ENCODE measurements around the gene SLCO4C1. TPM values are rescaled to one million over a fixed set of nuclear protein-coding genes. Genes with fewer than 3 reads are reported as not detected.
A peak's percentile ranks its signal among the peaks of the same experiment; 100 is the strongest.
"Not testable (repeated sequence)": the region's sequence is repeated elsewhere in the genome, so short reads cannot be mapped to it uniquely, and the experiment has no call there.

Gene SLCO4C1
- 4.0 and 4.8 TPM in 2 replicates for total RNA-seq
- long read RNA-seq, full-length matches to known transcripts, result 3 of 6 reads
- long read RNA-seq, partial matches to known transcripts, result 1 of 6 reads
- long read RNA-seq, other reads (novel, unspliced or antisense), result 2 of 6 reads

- Mint-ChIP-seq H3K9me3 (ENCODE audit: low read depth) (no peaks in the 10 kb centered on the region), H3K36me3 (ENCODE audit: insufficient read depth) (no peaks in the 10 kb centered on the region), H3K27ac (peak within 1 kb of the TSS; percentile 93), H3K4me3 (ENCODE audit: low read depth) (peak within 1 kb of the TSS; percentile 95), H3K4me1 (ENCODE audit: low read depth) (peaks cover 11% of the 10 kb centered on the region), H3K27me3 (peaks cover 7% of the 10 kb centered on the region)
- peak; percentile 90 for TF ChIP-seq CTCF (IDR thresholded peaks at IDR 0.05; ENCODE audit: unreplicated experiment)
- peak; percentile 93 for DNase-seq (ENCODE audit: low spot score, unreplicated experiment)
Measured at GRCh38 chr5:102296178-102296817, at the start of gene SLCO4C1. TSS of gene SLCO4C1 (minus strand) at chr5:102296284. CDS start at chr5:102296262, 22 bp downstream.

GRCh38 chr5:102341681-102342288 lies 45.7 kb upstream of the SLCO4C1 start:
- H3K4me3 Mint-ChIP-seq (ENCODE audit: low read depth), result no peak overlapping the region
- DNase-seq (ENCODE audit: low spot score, unreplicated experiment), result no peak
- no peak for TF ChIP-seq CTCF (IDR thresholded peaks at IDR 0.05; ENCODE audit: unreplicated experiment)

GRCh38 chr5:102324714-102325113 lies 28.6 kb upstream of the SLCO4C1 start:
- no peaks in the 10 kb centered on the region for H3K36me3 Mint-ChIP-seq (ENCODE audit: insufficient read depth)
- H3K27ac Mint-ChIP-seq, result no peak overlapping the region
- no peak for TF ChIP-seq CTCF (IDR thresholded peaks at IDR 0.05; ENCODE audit: unreplicated experiment)

More at GRCh38 chr5:102341681-102342288, 45.7 kb upstream of the SLCO4C1 start:
- H3K36me3 Mint-ChIP-seq (ENCODE audit: insufficient read depth), result no peaks in the 10 kb centered on the region
- no peak overlapping the region for H3K27ac Mint-ChIP-seq
- no peaks in the 10 kb centered on the region for H3K9me3 Mint-ChIP-seq (ENCODE audit: low read depth)
- no peaks in the 10 kb centered on the region for H3K27me3 Mint-ChIP-seq
- no peaks in the 10 kb centered on the region for H3K4me1 Mint-ChIP-seq (ENCODE audit: low read depth)

GRCh38 chr5:102318801-102319200 lies 22.7 kb upstream of the SLCO4C1 start:
- not testable (repeated sequence) for H3K27me3 Mint-ChIP-seq; H3K4me1 Mint-ChIP-seq (ENCODE audit: low read depth); H3K9me3 Mint-ChIP-seq (ENCODE audit: low read depth); H3K27ac Mint-ChIP-seq; H3K36me3 Mint-ChIP-seq (ENCODE audit: insufficient read depth); DNase-seq (ENCODE audit: low spot score, unreplicated experiment); H3K4me3 Mint-ChIP-seq (ENCODE audit: low read depth)

More at GRCh38 chr5:102324714-102325113, 28.6 kb upstream of the SLCO4C1 start:
- H3K4me1 Mint-ChIP-seq (ENCODE audit: low read depth), result no peaks in the 10 kb centered on the region
- no peaks in the 10 kb centered on the region for H3K9me3 Mint-ChIP-seq (ENCODE audit: low read depth)
- H3K4me3 Mint-ChIP-seq (ENCODE audit: low read depth), result no peak overlapping the region
- H3K27me3 Mint-ChIP-seq, result no peaks in the 10 kb centered on the region
- no peak for DNase-seq (ENCODE audit: low spot score, unreplicated experiment)

- no peak for DNase-seq (ENCODE audit: low spot score, unreplicated experiment)
- Mint-ChIP-seq H3K36me3 (ENCODE audit: insufficient read depth) (no peaks in the 10 kb centered on the region), H3K27me3 (no peaks in the 10 kb centered on the region), H3K27ac (no peak overlapping the region), H3K9me3 (ENCODE audit: low read depth) (no peaks in the 10 kb centered on the region), H3K4me1 (ENCODE audit: low read depth) (no peaks in the 10 kb centered on the region), H3K4me3 (ENCODE audit: low read depth) (no peak overlapping the region)
- no peak for TF ChIP-seq CTCF (IDR thresholded peaks at IDR 0.05; ENCODE audit: unreplicated experiment)
Measured at GRCh38 chr5:102314328-102314727, 18.2 kb upstream of the SLCO4C1 start.

Measured in progenitor cell of endocrine pancreas (in vitro differentiated cells).